Hepatocyte (in vitro differentiated cells): ENCODE data around the gene SYDE1.

Experiments used
- EZH2 ChIP-seq: fragments of 200-600 bp; sonication (generic); IDR thresholded peaks from 2 replicates; pipeline ENCODE4 v1.6.1; 2016; ENCODE audit warnings: antibody characterized with exemption, mild to moderate bottlenecking, borderline replicate concordance
- TF ChIP-seq, protein P1 (sequence below): fragments of 200-600 bp; sonication (generic); IDR thresholded peaks from 2 replicates; pipeline ENCODE4 v1.5.1; 2016; ENCODE audit warnings: antibody characterized with exemption, mild to moderate bottlenecking; ENCODE audit not compliant: poor library complexity

DNA sequence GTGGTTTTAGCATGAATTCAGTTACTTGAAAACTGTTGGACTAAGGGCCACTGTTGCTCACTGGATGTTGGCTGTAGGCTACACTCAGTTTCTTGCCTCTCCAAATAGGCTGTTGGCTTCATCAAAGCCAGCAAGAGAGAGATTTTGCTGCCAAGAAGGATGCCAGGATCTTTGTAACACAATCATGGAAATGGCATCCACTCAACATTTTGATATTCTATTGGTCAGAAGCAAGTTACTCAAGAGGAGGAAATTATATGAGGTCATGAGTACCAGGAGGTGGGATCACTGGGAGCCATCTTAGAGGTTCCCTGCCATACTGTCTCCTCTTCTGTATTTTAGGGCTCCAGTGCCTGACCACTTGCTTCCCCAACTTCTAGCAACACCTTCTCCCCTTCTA is 30.6 kb downstream of the SYDE1 start:
- TF ChIP-seq, protein P1, sequence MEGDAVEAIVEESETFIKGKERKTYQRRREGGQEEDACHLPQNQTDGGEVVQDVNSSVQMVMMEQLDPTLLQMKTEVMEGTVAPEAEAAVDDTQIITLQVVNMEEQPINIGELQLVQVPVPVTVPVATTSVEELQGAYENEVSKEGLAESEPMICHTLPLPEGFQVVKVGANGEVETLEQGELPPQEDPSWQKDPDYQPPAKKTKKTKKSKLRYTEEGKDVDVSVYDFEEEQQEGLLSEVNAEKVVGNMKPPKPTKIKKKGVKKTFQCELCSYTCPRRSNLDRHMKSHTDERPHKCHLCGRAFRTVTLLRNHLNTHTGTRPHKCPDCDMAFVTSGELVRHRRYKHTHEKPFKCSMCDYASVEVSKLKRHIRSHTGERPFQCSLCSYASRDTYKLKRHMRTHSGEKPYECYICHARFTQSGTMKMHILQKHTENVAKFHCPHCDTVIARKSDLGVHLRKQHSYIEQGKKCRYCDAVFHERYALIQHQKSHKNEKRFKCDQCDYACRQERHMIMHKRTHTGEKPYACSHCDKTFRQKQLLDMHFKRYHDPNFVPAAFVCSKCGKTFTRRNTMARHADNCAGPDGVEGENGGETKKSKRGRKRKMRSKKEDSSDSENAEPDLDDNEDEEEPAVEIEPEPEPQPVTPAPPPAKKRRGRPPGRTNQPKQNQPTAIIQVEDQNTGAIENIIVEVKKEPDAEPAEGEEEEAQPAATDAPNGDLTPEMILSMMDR = no peak
- TF ChIP-seq EZH2 = no peak
